Measurements from ENCODE around the gene AGR2. TPM values are rescaled to one million over a fixed set of nuclear protein-coding genes. Genes with fewer than 3 reads are reported as not detected.
"Not testable (repeated sequence)": the region's sequence is repeated elsewhere in the genome, so short reads cannot be mapped to it uniquely, and the experiment has no call there.

Gene AGR2
- polyA plus RNA-seq, 6 donors from 2014 or later: 0.17 to 0.44 TPM; not detected in 4

DNA sequence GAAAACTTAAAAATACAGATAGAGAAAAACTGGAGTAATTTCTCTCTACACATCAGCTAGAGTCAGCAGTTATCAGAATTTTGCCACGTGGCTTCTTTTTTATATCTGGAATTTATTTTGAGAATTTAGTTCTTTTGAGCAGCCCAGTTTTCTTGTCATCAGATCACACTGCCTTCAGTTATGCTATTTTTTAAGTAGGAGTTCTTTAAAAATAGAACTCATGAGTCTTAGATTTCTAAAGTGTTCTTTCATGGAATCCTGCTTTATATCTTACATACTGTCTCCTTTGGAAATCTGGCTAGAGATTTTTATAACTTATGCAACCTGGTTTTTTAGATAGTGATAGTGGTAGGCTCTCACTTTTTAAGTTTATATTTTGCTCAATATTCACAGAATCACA is 24.2 kb downstream of the AGR2 start:
- Mint-ChIP-seq H3K36me3 (peaks cover 11 to 18% of the 10 kb centered on the region in 2 donors), H3K27me3 (no peaks in the 10 kb centered on the region), H3K27ac (peak overlapping the region in 3 of 6 donors; percentile 31 to 80 (median 78)), H3K4me1 (peaks cover 22 to 38% (median 24%) of the 10 kb centered on the region in 3 donors), H3K9me3 (no peaks in the 10 kb centered on the region), H3K4me3 (no peak overlapping the region)
- no peak for DNase-seq
- ATAC-seq (ENCODE audit: low read depth in 2 of 2): no peak

- Mint-ChIP-seq H3K9me3 (no peaks in the 10 kb centered on the region), H3K27ac (peak overlapping the region in 1 of 6 donors; percentile 32), H3K4me1 (peaks cover 29 to 52% (median 35%) of the 10 kb centered on the region in 3 donors)
These were observed 25.7 kb downstream of the AGR2 start for GRCh38 chr7:16779051-16779450.

DNA sequence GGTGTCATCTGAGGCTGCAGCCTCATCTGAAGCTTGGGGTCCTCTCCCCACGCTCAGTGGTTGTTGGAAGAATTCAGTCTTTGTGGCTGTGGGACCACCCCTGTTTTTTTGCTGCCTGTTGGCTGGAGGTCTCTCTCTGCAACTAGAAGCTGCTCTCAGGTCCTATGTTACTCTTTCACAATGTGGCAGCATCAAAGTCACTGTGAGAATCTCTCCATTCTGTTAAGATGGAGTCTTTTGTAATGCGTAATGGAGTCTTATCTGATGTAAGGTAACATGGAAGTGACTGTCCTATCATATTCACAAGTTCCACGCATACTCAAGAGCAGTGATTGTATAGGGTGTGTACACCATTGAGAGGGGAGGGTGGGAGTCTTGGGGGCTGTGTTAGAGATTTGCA is 26.3 kb downstream of the AGR2 start:
- DNase-seq: no peak
- ATAC-seq (ENCODE audit: low read depth in 2 of 2): no peak
- no peak overlapping the region for H3K4me3 Mint-ChIP-seq
- peaks cover 7 to 8% of the 10 kb centered on the region in 2 donors for H3K36me3 Mint-ChIP-seq
- no peaks in the 10 kb centered on the region for H3K9me3 Mint-ChIP-seq
- H3K4me1 Mint-ChIP-seq: peaks cover 29 to 51% (median 32%) of the 10 kb centered on the region in 3 donors
- H3K27me3 Mint-ChIP-seq: no peaks in the 10 kb centered on the region
- no peak overlapping the region for H3K27ac Mint-ChIP-seq

More at GRCh38 chr7:16779051-16779450, 25.7 kb downstream of the AGR2 start:
- peak; percentile 32 to 45 for ATAC-seq (ENCODE audit: low read depth in 2 of 2)
- no peak for DNase-seq
- Mint-ChIP-seq H3K27me3 (no peaks in the 10 kb centered on the region), H3K36me3 (peaks cover 11 to 14% of the 10 kb centered on the region in 2 donors), H3K4me3 (peak overlapping the region in 1 of 8 donors; percentile 47)

GRCh38 chr7:16776053-16776452 is 28.7 kb downstream of the AGR2 start:
- peaks cover 44 to 56% (median 51%) of the 10 kb centered on the region in 3 donors for H3K4me1 Mint-ChIP-seq
- no peak overlapping the region for H3K4me3 Mint-ChIP-seq
- ATAC-seq (ENCODE audit: low read depth in 2 of 2): no peak
- H3K36me3 Mint-ChIP-seq: peaks cover 0 to 2% of the 10 kb centered on the region in 2 donors
- no peaks in the 10 kb centered on the region for H3K9me3 Mint-ChIP-seq
- no peak for DNase-seq
- no peaks in the 10 kb centered on the region for H3K27me3 Mint-ChIP-seq
- H3K27ac Mint-ChIP-seq: peak overlapping the region in 2 of 6 donors; percentile 18 to 44

GRCh38 chr7:16774986-16775385 is 29.8 kb downstream of the AGR2 start:
- Mint-ChIP-seq H3K27me3 (no peaks in the 10 kb centered on the region), H3K4me1 (peaks cover 54 to 60% (median 58%) of the 10 kb centered on the region in 3 donors), H3K36me3 (peaks cover 7 to 9% of the 10 kb centered on the region in 2 donors), H3K27ac (peak overlapping the region in 1 of 6 donors; percentile 75), H3K4me3 (no peak overlapping the region), H3K9me3 (no peaks in the 10 kb centered on the region)
- no peak for DNase-seq
- no peak for ATAC-seq (ENCODE audit: low read depth in 2 of 2)

DNA sequence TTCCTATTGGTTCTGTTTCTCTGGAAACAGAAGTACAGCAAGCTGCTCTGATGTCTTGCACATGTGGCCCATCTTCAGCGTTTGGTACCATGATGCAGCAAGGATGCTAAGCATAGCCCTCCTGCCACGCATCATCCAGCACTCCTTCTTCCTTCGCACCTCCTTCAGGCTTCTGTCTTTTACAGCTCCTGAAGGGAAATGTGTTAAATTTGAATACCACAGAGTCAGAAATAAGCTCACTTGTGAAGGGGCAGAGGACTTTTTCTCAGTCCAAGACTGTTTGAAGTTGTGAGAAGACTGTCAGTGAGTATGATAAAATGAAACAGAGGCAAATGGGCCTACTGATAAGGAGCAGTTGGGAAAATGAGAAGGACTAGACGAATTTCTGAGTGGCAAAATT is 30.5 kb downstream of the AGR2 start:
- Mint-ChIP-seq H3K27ac (peak overlapping the region in 3 of 6 donors; percentile 15 to 56 (median 53)), H3K36me3 (peaks cover 7 to 14% of the 10 kb centered on the region in 2 donors), H3K9me3 (no peaks in the 10 kb centered on the region), H3K27me3 (no peaks in the 10 kb centered on the region), H3K4me3 (peak overlapping the region in 2 of 8 donors; percentile 7 to 36), H3K4me1 (peaks cover 54 to 63% (median 60%) of the 10 kb centered on the region in 3 donors)
- DNase-seq (no peak), ATAC-seq (ENCODE audit: low read depth in 2 of 2) (no peak)

- Mint-ChIP-seq H3K4me3 (peak overlapping the region in 1 of 8 donors; percentile 36), H3K27me3 (no peaks in the 10 kb centered on the region), H3K4me1 (peaks cover 50 to 61% (median 57%) of the 10 kb centered on the region in 3 donors), H3K36me3 (peaks cover 7 to 15% of the 10 kb centered on the region in 2 donors), H3K9me3 (no peaks in the 10 kb centered on the region), H3K27ac (peak overlapping the region in 1 of 6 donors; percentile 53)
- no peak for DNase-seq
- ATAC-seq (ENCODE audit: low read depth in 2 of 2): no peak
These were observed 30.9 kb downstream of the AGR2 start for GRCh38 chr7:16773884-16774283.

- Mint-ChIP-seq H3K36me3 (peaks cover 7 to 15% of the 10 kb centered on the region in 2 donors), H3K9me3 (no peaks in the 10 kb centered on the region), H3K27me3 (no peaks in the 10 kb centered on the region), H3K4me1 (peaks cover 45 to 56% (median 55%) of the 10 kb centered on the region in 3 donors), H3K27ac (peak overlapping the region in 1 of 6 donors; percentile 49), H3K4me3 (no peak overlapping the region)
- no peak for ATAC-seq (ENCODE audit: low read depth in 2 of 2)
- DNase-seq: no peak
These were observed 31.5 kb downstream of the AGR2 start for GRCh38 chr7:16773326-16773725.

DNA sequence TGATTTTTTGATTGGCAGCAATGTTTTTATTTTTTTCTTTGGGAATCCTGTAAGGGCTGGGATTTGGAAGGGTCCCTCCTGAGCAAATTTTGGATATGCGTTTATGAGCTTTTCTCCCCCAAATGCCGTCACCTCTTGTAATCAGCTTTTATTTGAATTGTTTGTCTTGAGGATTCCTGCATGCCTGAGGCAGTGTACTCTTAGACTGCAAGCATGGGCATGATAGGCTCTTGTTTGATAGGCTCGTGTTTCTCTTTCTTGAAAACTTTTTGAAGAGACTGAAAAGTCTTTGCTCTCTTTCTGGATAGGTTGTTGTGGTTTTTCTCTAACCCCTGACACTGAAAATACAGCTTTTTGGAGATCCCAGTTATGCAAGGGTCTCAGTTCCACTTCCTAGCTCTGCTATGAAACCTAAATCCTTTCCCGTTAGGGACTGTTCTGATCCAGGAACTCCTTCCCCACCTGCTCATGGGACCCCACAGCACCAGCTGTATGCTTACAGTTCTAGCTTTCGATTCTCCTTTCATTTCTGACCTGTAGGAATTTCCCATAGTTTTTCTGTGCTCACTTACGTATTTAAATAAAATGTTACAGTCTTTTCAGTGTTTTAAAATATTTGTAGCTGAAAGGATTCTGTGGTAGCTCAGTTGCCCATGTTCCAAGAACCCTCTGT is 34.0 kb downstream of the AGR2 start:
- Mint-ChIP-seq H3K27me3 (no peaks in the 10 kb centered on the region), H3K4me3 (peak overlapping the region in 6 of 8 donors; percentile 25 to 71 (median 41)), H3K27ac (peak overlapping the region in 5 of 6 donors; percentile 39 to 89 (median 73)), H3K36me3 (peaks cover 7 to 15% of the 10 kb centered on the region in 2 donors), H3K9me3 (no peaks in the 10 kb centered on the region), H3K4me1 (peaks cover 59 to 68% (median 65%) of the 10 kb centered on the region in 3 donors)
- DNase-seq (no peak), ATAC-seq (ENCODE audit: low read depth in 2 of 2) (no peak)

- not testable (repeated sequence) for ATAC-seq (ENCODE audit: low read depth in 2 of 2); H3K9me3 Mint-ChIP-seq; DNase-seq; H3K27me3 Mint-ChIP-seq
- Mint-ChIP-seq H3K4me1 (peaks cover 57 to 69% (median 66%) of the 10 kb centered on the region in 3 donors), H3K36me3 (peaks cover 7 to 20% of the 10 kb centered on the region in 2 donors), H3K4me3 (peak overlapping the region in 2 of 8 donors; percentile 35 to 42), H3K27ac (peak overlapping the region in 4 of 6 donors; percentile 3 to 73 (median 39))
These were observed 34.8 kb downstream of the AGR2 start for GRCh38 chr7:16769994-16770393.

GRCh38 chr7:16765436-16765859 is 39.4 kb downstream of the AGR2 start:
- H3K27ac Mint-ChIP-seq: peak overlapping the region in 5 of 6 donors; percentile 37 to 89 (median 78)
- peaks cover 0 to 2% (median 0%) of the 10 kb centered on the region in 7 donors for H3K9me3 Mint-ChIP-seq
- H3K27me3 Mint-ChIP-seq: no peaks in the 10 kb centered on the region
- DNase-seq: no peak
- H3K36me3 Mint-ChIP-seq: peaks cover 6 to 37% of the 10 kb centered on the region in 2 donors
- ATAC-seq (ENCODE audit: low read depth in 2 of 2): no peak
- H3K4me1 Mint-ChIP-seq: peaks cover 69 to 87% (median 73%) of the 10 kb centered on the region in 3 donors
- H3K4me3 Mint-ChIP-seq: peak overlapping the region in 3 of 8 donors; percentile 25 to 45 (median 39)

GRCh38 chr7:16764942-16765341 is 39.9 kb downstream of the AGR2 start:
- H3K27ac Mint-ChIP-seq: peak overlapping the region in 5 of 6 donors; percentile 30 to 89 (median 78)
- ATAC-seq (ENCODE audit: low read depth in 2 of 2): no peak
- peaks cover 9 to 42% of the 10 kb centered on the region in 2 donors for H3K36me3 Mint-ChIP-seq
- H3K4me1 Mint-ChIP-seq: peaks cover 71 to 89% (median 75%) of the 10 kb centered on the region in 3 donors
- H3K27me3 Mint-ChIP-seq: no peaks in the 10 kb centered on the region
- peak overlapping the region in 5 of 8 donors; percentile 12 to 45 (median 35) for H3K4me3 Mint-ChIP-seq
- no peak for DNase-seq
- H3K9me3 Mint-ChIP-seq: peaks cover 0 to 5% (median 0%) of the 10 kb centered on the region in 7 donors

DNA sequence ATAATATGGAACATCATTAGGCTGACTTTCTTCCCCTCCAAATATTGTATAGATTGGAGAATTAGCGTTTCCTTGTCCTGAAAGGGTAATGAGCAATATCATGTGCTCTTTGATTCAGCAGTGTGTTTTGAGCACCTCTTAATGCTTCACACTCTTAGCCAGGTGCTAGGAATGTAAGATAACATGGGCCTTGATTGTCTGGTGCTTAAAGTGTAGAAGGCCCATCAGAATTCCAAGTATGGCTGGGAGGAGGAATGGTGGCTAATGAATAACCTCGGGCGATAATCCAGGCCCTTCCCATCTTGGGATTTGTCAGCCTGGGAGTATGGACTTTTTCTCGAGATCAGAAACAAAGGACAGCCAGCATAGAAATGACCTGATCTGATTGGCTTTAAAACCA is 42.6 kb downstream of the AGR2 start:
- Mint-ChIP-seq H3K4me1 (peaks cover 69 to 95% (median 80%) of the 10 kb centered on the region in 3 donors), H3K36me3 (peaks cover 17 to 36% of the 10 kb centered on the region in 2 donors), H3K27ac (peak overlapping the region in 5 of 6 donors; percentile 18 to 94 (median 69)), H3K4me3 (peak overlapping the region in 6 of 8 donors; percentile 9 to 99 (median 25)), H3K9me3 (peaks cover 0 to 9% (median 0%) of the 10 kb centered on the region in 7 donors), H3K27me3 (no peaks in the 10 kb centered on the region)
- DNase-seq (no peak), ATAC-seq (ENCODE audit: low read depth in 2 of 2) (no peak)
